Kidney epithelial cell (primary cell): ENCODE results near the gene OR6P1. TPM values are rescaled to one million over a fixed set of nuclear protein-coding genes. Genes with fewer than 3 reads are reported as not detected.

ENCODE experiments used
- DNase-seq: peaks from one replicate; pipeline ENCODE4 v3.0.0-alpha.2; 2010; ENCODE audit warnings: low read depth
- H3K27me3 ChIP-seq: 2 replicates; pipeline ENCODE4 v1.6.0; 2011; ENCODE audit warnings: low read length; ENCODE audit not compliant: control insufficient read depth, insufficient read depth
- H3K36me3 ChIP-seq: 2 replicates; pipeline ENCODE4 v1.5.1; 2011; ENCODE audit warnings: low read length; ENCODE audit not compliant: control insufficient read depth, insufficient read depth
- H3K4me3 ChIP-seq: 2 replicates; pipeline ENCODE4 v1.5.1; 2011; ENCODE audit warnings: low read depth, mild to moderate bottlenecking, control low read depth, low read length
- CTCF ChIP-seq: IDR thresholded peaks from 2 replicates; pipeline ENCODE4 v1.5.1; 2011; ENCODE audit warnings: mild to moderate bottlenecking, moderate library complexity, low read length, control low read depth, inconsistent platforms; ENCODE audit not compliant: insufficient read depth, poor library complexity, severe bottlenecking
- total RNA-seq: library from RNA; depleted of rRNA; stranded (reverse); fragments of >200 nt; gene quantifications from 2 replicates; pipeline ENCODE4 v1.2.3, GENCODE V29; 2015

Gene OR6P1
- total RNA-seq, 1 donor from 2014 or later: not detected

GRCh38 chr1:158516966-158517365 lies 53.4 kb downstream of the OR6P1 start:
- Histone ChIP-seq H3K4me3 (no peak overlapping the region), H3K36me3 (no peaks in the 10 kb centered on the region), H3K27me3 (no peaks in the 10 kb centered on the region)
- no peak for TF ChIP-seq CTCF
- DNase-seq: no peak

Other genes with a start within 250 kb of the OR6P1 start
- gene CD1B, start 239.0 kb downstream of the OR6P1 start, total RNA-seq: not detected in 2 replicates
- gene CD1E, start 216.7 kb downstream of the OR6P1 start, total RNA-seq: not detected in 2 replicates
- not detected in 2 replicates for gene OR10T2, start 171.1 kb downstream of the OR6P1 start, total RNA-seq
- gene OR10K2, start 144.3 kb downstream of the OR6P1 start, total RNA-seq: not detected in 2 replicates
- not detected in 2 replicates for gene OR10K1, start 108.7 kb downstream of the OR6P1 start, total RNA-seq
- gene OR10R2, start 98.4 kb downstream of the OR6P1 start, total RNA-seq: not detected in 2 replicates
- not detected in 2 replicates for gene OR6Y1, start 16.2 kb downstream of the OR6P1 start, total RNA-seq
- not detected in 2 replicates for gene OR10X1, start 9.3 kb upstream of the OR6P1 start, total RNA-seq
- not detected in 2 replicates for gene OR10Z1, start 34.7 kb upstream of the OR6P1 start, total RNA-seq
- gene SPTA1, start 116.1 kb upstream of the OR6P1 start, total RNA-seq: not detected in 2 replicates
- gene OR6K2, start 130.1 kb upstream of the OR6P1 start, total RNA-seq: not detected in 2 replicates
- gene OR6K3, start 150.1 kb upstream of the OR6P1 start, total RNA-seq: not detected in 2 replicates
- gene OR6K6, start 184.1 kb upstream of the OR6P1 start, total RNA-seq: not detected in 2 replicates
- gene OR6N1, start 201.6 kb upstream of the OR6P1 start, total RNA-seq: not detected in 2 replicates
- gene OR6N2, start 210.6 kb upstream of the OR6P1 start, total RNA-seq: not detected in 2 replicates